Measurements from ENCODE around the gene RPTOR.

RPTOR gene

DNA sequence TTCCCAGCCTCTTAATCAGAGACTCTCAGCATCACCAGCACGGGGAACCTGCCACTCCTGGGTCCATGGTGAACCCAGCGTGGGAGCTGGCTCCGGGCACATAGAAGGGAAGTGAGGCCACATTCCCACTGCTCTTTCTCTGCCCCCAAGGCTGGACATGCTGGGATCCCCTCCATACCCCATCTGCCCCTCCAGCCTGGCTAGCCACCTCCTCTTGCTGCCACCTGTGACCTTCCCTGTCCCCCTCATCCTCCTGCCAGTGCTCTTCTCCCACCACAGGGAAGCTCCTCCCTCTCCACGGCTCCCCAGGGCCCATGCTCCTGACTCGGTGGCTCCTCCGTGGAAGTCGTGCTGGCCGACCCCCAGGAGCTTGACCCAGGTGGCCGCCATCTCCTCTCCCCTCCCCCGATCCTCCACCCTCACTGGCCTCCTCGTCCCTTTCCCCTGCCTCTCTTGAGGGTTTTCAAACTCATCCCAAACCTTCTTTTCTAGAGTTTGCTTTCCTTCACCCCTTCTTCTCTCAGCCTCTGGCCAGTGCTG, 307.9 kb downstream of the RPTOR start:
- CTCF ChIA-PET: no interaction called here
- no peak for DNase-seq (ENCODE audit: low spot score)

DNA sequence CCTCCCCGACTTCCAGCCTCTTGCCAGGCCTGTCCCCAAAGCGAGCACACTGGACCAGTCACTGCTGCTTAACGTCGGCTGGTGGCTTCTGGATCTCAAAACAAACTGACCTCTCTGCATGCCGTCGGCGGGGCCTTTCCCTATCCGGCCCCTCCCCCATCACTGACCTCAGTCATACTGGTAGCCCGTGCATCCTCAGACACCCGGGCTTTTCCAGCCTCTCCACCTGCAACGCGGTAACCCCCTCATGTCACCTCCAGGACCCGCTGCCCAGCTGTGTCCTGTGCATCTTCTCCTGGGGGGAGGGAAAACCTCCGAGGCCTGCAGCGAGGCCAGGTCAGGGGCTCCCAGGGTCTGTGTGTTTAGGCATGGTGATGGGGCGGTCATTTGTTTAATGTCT, 308.4 kb downstream of the RPTOR start:
- TF ChIP-seq, protein P1, sequence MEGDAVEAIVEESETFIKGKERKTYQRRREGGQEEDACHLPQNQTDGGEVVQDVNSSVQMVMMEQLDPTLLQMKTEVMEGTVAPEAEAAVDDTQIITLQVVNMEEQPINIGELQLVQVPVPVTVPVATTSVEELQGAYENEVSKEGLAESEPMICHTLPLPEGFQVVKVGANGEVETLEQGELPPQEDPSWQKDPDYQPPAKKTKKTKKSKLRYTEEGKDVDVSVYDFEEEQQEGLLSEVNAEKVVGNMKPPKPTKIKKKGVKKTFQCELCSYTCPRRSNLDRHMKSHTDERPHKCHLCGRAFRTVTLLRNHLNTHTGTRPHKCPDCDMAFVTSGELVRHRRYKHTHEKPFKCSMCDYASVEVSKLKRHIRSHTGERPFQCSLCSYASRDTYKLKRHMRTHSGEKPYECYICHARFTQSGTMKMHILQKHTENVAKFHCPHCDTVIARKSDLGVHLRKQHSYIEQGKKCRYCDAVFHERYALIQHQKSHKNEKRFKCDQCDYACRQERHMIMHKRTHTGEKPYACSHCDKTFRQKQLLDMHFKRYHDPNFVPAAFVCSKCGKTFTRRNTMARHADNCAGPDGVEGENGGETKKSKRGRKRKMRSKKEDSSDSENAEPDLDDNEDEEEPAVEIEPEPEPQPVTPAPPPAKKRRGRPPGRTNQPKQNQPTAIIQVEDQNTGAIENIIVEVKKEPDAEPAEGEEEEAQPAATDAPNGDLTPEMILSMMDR (conservative IDR thresholded peaks at IDR 0.05; ENCODE audit: low read depth): no peak
- H3K27ac ChIP-seq: peak overlapping the region; percentile 79
- DNase-seq (ENCODE audit: low spot score): no peak
- CTCF ChIA-PET: no interaction called here
- POLR2A ChIA-PET (ENCODE audit: low non-redundant PET): no interaction called here

More for the DNA sequence above, 307.9 kb downstream of the RPTOR start:
- peak overlapping the region; percentile 79 for H3K27ac ChIP-seq
- POLR2A ChIA-PET (ENCODE audit: low non-redundant PET): no interaction called here
- TF ChIP-seq, protein P1 (conservative IDR thresholded peaks at IDR 0.05; ENCODE audit: low read depth): no peak

DNA sequence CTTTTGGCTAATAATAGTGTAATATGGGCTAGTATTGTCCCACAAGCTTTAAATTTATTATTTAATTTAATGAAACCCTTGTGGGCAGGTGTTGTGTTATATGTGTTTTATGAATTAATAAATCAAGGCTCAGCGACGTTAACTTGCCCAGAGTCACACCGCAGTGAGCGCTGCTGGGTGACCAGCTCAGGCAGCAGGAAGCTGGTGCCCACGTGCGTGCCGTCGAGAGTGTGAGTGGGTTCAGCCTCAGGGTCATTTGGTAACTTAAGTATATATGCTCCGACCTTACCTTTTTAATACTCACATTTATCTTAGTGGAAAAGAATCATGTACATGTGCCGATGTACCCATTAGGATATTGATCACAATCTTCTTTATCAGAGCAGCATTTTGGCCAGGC, 309.6 kb downstream of the RPTOR start:
- TF ChIP-seq, protein P1 (conservative IDR thresholded peaks at IDR 0.05; ENCODE audit: low read depth): no peak
- POLR2A ChIA-PET (ENCODE audit: low non-redundant PET): no interaction called here
- CTCF ChIA-PET: interaction anchor here (0.6 to 0.7 kb wide), 2 partner anchors 170 to 245 kb away, joined by 3 to 4 read pairs; no protein-coding TSS in a partner anchor
- DNase-seq (ENCODE audit: low spot score): no peak
- H3K27ac ChIP-seq: peak overlapping the region; percentile 79; the same call in 1 of the 2 replicates

DNA sequence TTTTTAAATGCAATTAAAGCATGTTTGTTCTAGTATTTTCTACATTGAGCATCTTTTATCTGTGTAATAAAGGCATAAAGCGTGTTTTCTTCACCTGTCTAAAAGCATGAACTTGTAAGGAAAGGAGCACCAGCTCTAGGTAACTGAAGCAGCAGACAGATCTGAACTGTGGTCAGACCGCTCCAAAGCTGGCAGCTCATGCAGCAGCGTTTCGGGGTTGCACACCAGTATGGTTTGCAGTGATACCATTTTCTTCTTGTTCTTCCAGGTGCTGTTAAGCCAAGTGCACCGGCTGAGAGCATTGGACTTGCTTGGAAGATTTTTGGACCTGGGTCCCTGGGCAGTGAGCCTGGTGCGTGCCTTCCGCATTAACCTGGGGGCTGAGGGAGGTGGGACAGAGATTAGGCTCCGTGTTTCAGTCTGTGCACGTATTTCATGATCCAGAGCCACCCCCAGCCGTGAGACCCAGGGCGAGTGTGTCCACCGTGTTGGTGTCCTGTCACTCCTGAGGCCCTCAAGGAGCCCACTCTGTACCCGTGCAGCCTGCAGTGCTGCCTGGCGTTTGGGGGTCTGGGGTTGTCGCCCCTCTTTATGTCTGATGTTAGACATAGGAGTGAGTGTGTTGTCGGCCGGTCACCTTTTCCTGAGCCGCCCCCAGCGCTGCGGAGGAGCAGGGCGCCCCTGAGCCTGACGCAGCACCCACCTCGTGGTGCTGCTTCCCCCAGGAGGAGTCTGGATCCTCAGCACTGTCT, 310.7 kb downstream of the RPTOR start:
- ChIA-PET POLR2A (ENCODE audit: low non-redundant PET) (no interaction called here), CTCF (interaction anchor here (0.7 kb wide), 1 partner anchor 244 kb away, joined by 3 read pairs; no protein-coding TSS in a partner anchor)
- DNase-seq (ENCODE audit: low spot score): no peak
- TF ChIP-seq, protein P1 (conservative IDR thresholded peaks at IDR 0.05; ENCODE audit: low read depth): no peak
- peak overlapping the region; percentile 93 for H3K27ac ChIP-seq

DNA sequence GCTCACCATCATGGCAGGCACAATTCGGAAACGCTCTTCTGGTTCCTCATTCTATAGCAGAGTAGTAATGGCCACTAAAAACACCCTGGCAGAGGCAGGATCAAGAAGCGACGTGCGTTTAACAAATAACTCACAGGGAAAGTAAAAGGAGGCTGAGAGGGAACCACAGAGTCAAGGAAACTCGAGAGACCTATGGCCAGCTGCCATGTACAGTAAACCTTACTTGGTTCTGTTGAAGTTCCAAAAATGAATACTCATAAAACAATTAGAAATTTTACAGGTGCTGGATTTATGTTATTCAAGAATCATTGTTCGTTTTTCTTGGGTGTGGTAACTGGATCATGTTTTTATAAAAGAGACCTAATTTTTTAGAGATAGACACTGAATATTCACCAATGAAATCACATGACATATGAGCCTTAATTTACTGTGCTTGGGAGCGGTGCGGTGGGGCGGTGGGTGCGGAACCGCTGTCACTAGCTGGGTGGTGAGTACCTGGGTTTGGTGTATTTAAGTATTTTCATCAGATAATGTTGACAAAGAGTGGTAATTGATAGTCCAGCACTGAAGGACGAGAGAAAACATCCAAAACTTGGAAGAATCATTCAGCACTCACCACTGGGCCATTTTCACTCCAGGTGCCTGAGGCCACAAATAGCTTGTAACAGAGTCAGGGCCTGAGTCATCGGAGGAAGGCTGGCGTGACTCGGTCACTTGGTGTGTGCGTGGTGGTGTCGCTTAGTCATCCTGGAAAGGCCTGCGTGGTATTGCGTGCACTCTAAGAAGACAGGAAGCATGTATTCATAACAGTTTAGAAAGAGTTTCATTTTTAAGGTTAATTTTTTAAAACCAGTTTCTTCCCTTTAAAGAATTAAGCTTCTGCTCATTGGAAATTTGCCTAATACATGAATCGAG, 311.6 kb downstream of the RPTOR start:
- POLR2A ChIA-PET (ENCODE audit: low non-redundant PET): no interaction called here
- peak; percentile 89 for DNase-seq (ENCODE audit: low spot score)
- TF ChIP-seq, protein P1 (conservative IDR thresholded peaks at IDR 0.05; ENCODE audit: low read depth): no peak
- H3K27ac ChIP-seq: peak overlapping the region; percentile 93
- CTCF ChIA-PET: interaction anchor here (1.2 kb wide), 1 partner anchor 10 kb away, joined by 4 read pairs; no protein-coding TSS in a partner anchor

Measured in RWPE1 (cell line).